Muscle of back (tissue), 13 donors: ENCODE data around the gene EIF1B. TPM values are rescaled to one million over a fixed set of nuclear protein-coding genes. Genes with fewer than 3 reads are reported as not detected.
"Not testable (repeated sequence)": the region's sequence is repeated elsewhere in the genome, so short reads cannot be mapped to it uniquely, and the experiment has no call there.

ENCODE experiments used
- DNase-seq, 3 donors: peaks; one replicate each; pipeline versions ENCODE4 v3.0.0 to v3.0.0-alpha.2; 2013
- long read RNA-seq, 9 donors: transcript quantifications; one replicate each; lab custom pipeline, GENCODE V29; 2026
- polyA plus RNA-seq, 10 donors: library from polyadenylated mRNA; unstranded; fragments of 120-200 nt; gene quantifications; one replicate each; pipeline ENCODE4 v1.2.1, GENCODE V29; 2013; ENCODE audit not compliant: insufficient read length in 10 of 10

The EIF1B gene
- 10 to 100 TPM; 55.6 to 76.1 (median 64.2) TPM for polyA plus RNA-seq
- long read RNA-seq, donor 1, transcript EIF1B-201 (4 exons, 1,010 nt), result major isoform, 47 of 50 reads
- long read RNA-seq, donor 1, partial matches to known transcripts, result 0 of 50 reads
- long read RNA-seq, donor 1, other reads (novel, unspliced or antisense), result 0 of 50 reads
- long read RNA-seq, donor 2, transcript EIF1B-201 (4 exons, 1,010 nt), result major isoform, 29 of 31 reads
- long read RNA-seq, donor 2, partial matches to known transcripts, result 0 of 31 reads
- long read RNA-seq, donor 2, other reads (novel, unspliced or antisense), result 0 of 31 reads
- long read RNA-seq, donor 3, result 0 reads
- long read RNA-seq, donor 4, transcript EIF1B-201 (4 exons, 1,010 nt), result major isoform, 28 of 29 reads
- long read RNA-seq, donor 4, partial matches to known transcripts, result 0 of 29 reads
- long read RNA-seq, donor 4, other reads (novel, unspliced or antisense), result 0 of 29 reads
- long read RNA-seq, donor 5, transcript EIF1B-201 (4 exons, 1,010 nt), result major isoform, 53 of 57 reads
- long read RNA-seq, donor 5, partial matches to known transcripts, result 0 of 57 reads
- long read RNA-seq, donor 5, other reads (novel, unspliced or antisense), result 0 of 57 reads
- long read RNA-seq, donor 6, transcript EIF1B-201 (4 exons, 1,010 nt), result major isoform, 54 of 56 reads
- long read RNA-seq, donor 6, partial matches to known transcripts, result 0 of 56 reads
- long read RNA-seq, donor 6, other reads (novel, unspliced or antisense), result 0 of 56 reads
- long read RNA-seq, donor 7, transcript EIF1B-201 (4 exons, 1,010 nt), result major isoform, 28 of 32 reads
- long read RNA-seq, donor 7, partial matches to known transcripts, result 0 of 32 reads
- long read RNA-seq, donor 7, other reads (novel, unspliced or antisense), result 0 of 32 reads
- long read RNA-seq, donor 8, transcript EIF1B-201 (4 exons, 1,010 nt), result major isoform, 41 of 44 reads
- long read RNA-seq, donor 8, partial matches to known transcripts, result 0 of 44 reads
- long read RNA-seq, donor 8, other reads (novel, unspliced or antisense), result 0 of 44 reads
- long read RNA-seq, donor 9, partial matches to known transcripts, result 0 of 1 reads
- long read RNA-seq, donor 9, other reads (novel, unspliced or antisense), result 0 of 1 reads

DNA sequence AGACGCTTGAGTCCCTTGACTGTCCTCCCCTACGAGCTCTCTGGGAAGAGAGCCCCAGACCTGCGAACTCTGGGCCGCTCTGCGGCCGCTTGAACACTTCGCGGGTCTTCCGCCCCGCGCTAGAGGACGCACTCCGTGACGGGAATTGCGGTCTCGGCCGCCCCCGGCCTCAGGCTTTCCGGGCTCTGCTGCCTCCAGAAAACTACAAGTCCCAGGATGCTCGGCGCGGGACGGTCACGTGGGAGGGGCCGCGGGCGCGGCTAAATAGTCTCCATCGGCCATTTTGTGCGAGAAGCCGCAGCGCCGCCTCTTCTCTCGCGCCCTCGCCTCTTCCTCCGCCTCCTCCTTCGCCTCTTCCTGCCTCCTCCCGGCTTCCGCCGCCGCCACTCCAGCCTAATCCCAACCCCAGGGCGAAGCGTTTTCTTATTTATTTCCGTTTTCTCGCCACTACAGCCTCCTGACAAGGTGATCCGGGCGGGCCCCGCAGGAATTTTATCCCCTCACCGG, at the start of gene EIF1B:
Gene EIF1B (plus strand): TSS at position 290 of the 507 bp plus-strand sequence. CDS start 235 bp downstream, outside the sequence.
- peak; percentile 98 to 100 (median 99) for DNase-seq

DNA sequence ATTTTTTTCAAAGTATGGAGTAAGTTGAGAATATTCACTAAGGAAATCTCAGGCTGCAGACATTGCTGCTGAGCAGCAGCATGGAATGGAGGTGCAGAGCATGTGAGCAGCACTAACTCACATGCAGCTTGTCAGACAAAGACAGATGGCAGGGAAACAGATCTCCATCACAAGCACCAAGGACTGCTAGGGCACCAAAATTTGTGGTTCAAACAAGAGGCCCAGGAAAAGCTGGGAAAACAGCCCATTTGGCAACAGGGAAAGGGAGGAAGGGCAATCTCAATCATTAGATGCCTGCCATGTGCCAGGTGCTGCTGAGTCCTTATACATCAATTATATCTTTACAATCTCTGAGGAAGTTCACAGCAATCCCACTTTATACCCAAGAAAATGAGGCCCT, 47.2 kb upstream of the EIF1B start:
- DNase-seq, result no peak

- DNase-seq, result no peak
Measured at GRCh38 chr3:40264451-40264850, 45.1 kb upstream of the EIF1B start.

- no peak for DNase-seq
Measured at GRCh38 chr3:40265181-40265580, 44.3 kb upstream of the EIF1B start.

DNA sequence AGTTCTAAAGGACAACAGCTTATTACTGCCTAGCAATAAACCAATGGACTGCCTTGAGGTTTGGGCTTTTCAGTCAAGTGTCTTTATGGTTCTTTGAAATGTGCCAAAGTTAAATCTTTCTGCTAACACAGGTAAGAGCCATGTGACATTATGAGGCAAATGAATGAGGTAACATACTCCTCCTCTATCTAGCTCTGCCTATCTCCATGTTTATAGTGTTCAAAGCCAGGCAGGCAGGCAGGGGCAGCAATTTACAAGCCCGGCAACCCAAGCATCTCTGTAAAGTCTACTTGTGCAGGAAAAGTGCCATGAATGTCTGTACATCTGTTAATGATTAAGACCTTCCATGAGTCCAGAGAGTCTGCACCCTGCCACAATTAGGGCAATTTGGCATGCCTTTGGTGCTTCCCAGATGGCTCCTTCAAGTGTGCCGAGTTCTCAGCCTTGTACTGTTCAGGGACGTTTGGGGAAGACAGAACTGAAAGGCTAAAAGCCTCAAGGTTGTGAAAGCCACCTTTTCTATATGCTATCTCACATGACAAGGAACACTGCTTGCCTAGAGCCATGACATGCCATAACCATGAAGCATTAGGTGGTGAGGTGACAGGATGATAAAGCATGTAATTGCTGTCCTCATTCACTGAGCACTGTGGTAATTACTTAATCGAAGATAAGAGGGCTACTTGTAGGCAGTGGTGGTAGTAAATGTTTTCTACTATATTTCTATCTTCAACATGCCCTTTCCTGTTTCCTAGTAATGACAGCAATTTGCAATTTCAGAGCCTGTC, 41.4 kb upstream of the EIF1B start:
- DNase-seq, result no peak

DNA sequence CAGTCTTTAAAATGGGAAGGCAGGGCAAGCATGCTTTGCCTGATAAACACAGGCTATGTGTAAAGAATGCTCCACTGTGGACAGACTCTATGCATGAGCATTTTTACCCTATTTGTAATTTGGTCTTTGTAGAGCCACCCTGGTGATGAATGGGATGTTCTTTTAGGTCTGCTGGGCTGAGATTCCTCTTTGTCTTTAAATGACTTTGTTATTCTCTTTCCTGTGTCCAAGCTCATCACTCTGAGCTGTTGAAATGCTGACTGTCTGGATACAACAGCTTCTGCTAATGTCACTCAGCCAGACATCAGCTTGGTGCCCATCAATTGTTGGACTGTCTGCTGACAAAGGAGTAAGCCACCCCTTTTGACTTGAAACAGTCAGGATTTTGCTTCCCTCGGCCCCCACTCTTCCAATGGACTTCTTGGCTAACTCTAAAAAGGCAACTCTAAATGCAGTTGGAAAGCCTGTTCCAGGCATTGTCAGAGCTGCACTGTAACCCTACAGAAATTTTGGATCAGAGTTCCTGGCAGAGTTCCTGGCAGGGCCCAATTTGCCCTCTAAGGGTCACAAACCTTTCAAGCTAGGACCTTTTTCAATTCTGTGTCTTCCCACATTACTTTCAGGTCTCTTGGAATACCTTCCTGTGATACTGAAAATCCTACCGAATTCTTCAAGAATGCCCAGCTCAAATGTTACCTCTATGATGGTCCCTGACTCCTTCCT, 40.5 kb upstream of the EIF1B start:
- no peak for DNase-seq

DNA sequence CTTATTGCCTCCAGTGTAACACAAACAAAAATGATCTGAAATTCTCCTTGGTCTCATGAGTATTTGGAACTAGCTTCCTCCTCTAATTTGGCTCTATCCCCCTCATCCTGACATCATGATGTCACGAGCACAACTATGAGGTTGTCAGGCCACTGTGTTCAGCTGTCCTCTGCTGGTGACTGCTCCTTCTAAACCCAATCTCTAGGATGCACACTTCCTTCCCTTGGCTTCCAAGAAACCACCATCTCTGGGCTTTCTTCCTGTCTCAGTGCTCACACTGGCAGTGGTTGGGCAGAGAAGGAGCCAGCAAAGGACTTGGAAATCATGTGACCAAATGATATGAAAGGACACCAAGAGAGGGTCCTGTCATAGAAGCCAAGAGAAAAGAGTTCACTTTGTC, 30.7 kb upstream of the EIF1B start:
- no peak for DNase-seq

- DNase-seq, result no peak
Measured at GRCh38 chr3:40281995-40282394, 27.5 kb upstream of the EIF1B start.

GRCh38 chr3:40283057-40283456, 26.4 kb upstream of the EIF1B start:
- DNase-seq, result not testable (repeated sequence)

DNA sequence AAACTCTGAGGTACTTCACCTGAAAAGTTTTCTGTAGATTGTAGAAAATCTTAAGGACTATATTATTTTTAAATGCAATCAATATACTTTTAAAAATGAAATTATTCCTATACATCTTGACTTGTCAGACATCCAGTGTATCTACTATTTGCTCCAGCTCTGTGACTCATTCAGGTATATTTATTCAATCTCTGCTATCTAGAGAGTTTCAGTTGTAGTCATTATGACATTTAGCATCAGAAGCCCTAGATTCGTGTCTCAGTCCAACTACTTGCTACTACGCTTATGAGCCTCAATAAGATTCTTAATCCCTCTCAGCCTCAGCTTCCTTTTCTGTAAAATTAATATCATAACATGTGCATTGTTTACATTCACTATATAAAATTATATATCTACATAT, 22.3 kb upstream of the EIF1B start:
- DNase-seq, result no peak

- no peak for DNase-seq
Measured at GRCh38 chr3:40290396-40290795, 19.1 kb upstream of the EIF1B start.

- DNase-seq, result no peak
Measured at GRCh38 chr3:40291471-40291870, 18.0 kb upstream of the EIF1B start.

DNA sequence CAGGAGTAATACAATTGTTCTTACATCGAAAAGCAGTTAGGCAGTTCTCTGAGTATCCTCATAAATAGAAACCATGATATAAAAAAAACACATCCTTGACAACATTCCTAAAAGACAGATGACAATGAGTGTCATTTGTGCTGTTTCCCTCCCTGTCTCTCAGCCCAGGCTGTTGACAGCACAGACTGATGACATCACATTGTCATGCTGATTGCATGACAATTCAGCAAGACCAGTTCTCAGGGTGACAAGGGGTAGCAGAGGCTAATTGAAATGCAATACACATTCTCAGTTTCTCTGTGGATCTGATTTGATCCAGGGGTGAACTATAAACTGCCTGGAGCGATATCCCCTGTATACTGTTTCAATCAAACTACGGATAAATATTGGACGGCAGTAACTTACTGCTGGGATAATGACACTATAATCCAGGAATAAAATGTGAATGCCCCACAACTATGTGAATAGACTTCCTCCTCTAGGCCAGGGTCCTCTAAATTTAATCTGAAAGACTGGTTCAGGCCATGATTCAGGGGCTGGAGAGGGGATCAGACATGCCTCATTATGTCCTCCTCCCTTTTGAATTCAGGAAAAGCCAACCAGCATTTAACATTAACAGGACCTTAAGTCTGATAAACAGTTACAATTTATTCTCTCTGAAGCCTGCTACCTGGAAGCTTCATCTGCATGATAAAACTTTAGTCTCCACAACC, 16.7 kb upstream of the EIF1B start:
- no peak for DNase-seq

- no peak for DNase-seq
Measured at GRCh38 chr3:40294434-40294833, 15.1 kb upstream of the EIF1B start.

- no peak for DNase-seq
Measured at GRCh38 chr3:40298075-40298474, 11.4 kb upstream of the EIF1B start.

- DNase-seq, result no peak
Measured at GRCh38 chr3:40299130-40299720, 10.3 kb upstream of the EIF1B start.

- DNase-seq, result peak in 2 of 3 donors; percentile 42 to 47
Measured at GRCh38 chr3:40299721-40300335, 9.7 kb upstream of the EIF1B start.

GRCh38 chr3:40302784-40303183, 6.7 kb upstream of the EIF1B start:
- peak in 1 of 3 donors; percentile 26 for DNase-seq

GRCh38 chr3:40304352-40304751, 5.2 kb upstream of the EIF1B start:
- DNase-seq, result no peak
